HepG2 (cell line): ENCODE data around the gene SMARCA4. TPM values are rescaled to one million over a fixed set of nuclear protein-coding genes. Genes with fewer than 3 reads are reported as not detected.

Experiments
- IKZF4 ChIP-seq: sonication (generic); formaldehyde crosslinking; IDR thresholded peaks from 2 replicates; pipeline ENCODE4 v1.5.1; 2020; ENCODE audit warnings: borderline replicate concordance, mild to moderate bottlenecking, low read depth, missing genetic modification reagents; ENCODE audit errors: not compliant biosample characterization
- MXI1 ChIP-seq: IDR thresholded peaks from 3 replicates; pipeline ENCODE4 v1.6.1; 2012; ENCODE audit warnings: low read depth, low read length, inconsistent platforms, borderline replicate concordance
- RBFOX2 ChIP-seq: fragments of 200-400 bp; formaldehyde crosslinking; IDR thresholded peaks from 2 replicates; pipeline ENCODE4 v1.6.1; 2017; ENCODE audit warnings: low read depth, mild to moderate bottlenecking, low read length
- RBM39 ChIP-seq: fragments of 200-400 bp; formaldehyde crosslinking; IDR thresholded peaks from one replicate; pipeline ENCODE4 v1.6.1; 2018; ENCODE audit warnings: antibody characterized with exemption, mild to moderate bottlenecking, low read depth, low read length; ENCODE audit not compliant: poor library complexity, severe bottlenecking
- SMAD1 ChIP-seq: sonication (generic); formaldehyde crosslinking; IDR thresholded peaks from 2 replicates; pipeline ENCODE4 v1.4.0; 2020; ENCODE audit warnings: missing genetic modification reagents, low read depth, mild to moderate bottlenecking, borderline replicate concordance
- ZBTB42 ChIP-seq: sonication (generic); formaldehyde crosslinking; IDR thresholded peaks from 2 replicates; pipeline ENCODE4 v1.5.0; 2020; ENCODE audit warnings: mild to moderate bottlenecking, missing genetic modification reagents
- ZFX ChIP-seq: sonication (generic); formaldehyde crosslinking; IDR thresholded peaks from 2 replicates; pipeline ENCODE4 v1.4.0; 2020; ENCODE audit warnings: mild to moderate bottlenecking, low read depth, missing genetic modification reagents, moderate library complexity
- ZNF224 ChIP-seq: sonication (generic); formaldehyde crosslinking; IDR thresholded peaks from 2 replicates; pipeline ENCODE4 v1.5.0; 2020; ENCODE audit warnings: mild to moderate bottlenecking, missing genetic modification reagents
- ZNF260 ChIP-seq: sonication (generic); formaldehyde crosslinking; IDR thresholded peaks from 2 replicates; pipeline ENCODE4 v1.4.0; 2020; ENCODE audit warnings: missing genetic modification reagents, low read depth, mild to moderate bottlenecking, borderline replicate concordance
- ZNF292 ChIP-seq: sonication (generic); formaldehyde crosslinking; IDR thresholded peaks from 2 replicates; pipeline ENCODE4 v1.8.1; 2022; ENCODE audit warnings: mild to moderate bottlenecking, low read depth, missing genetic modification reagents, borderline replicate concordance
- ZNF326 ChIP-seq: sonication (generic); formaldehyde crosslinking; IDR thresholded peaks from 2 replicates; pipeline ENCODE4 v1.4.0; 2020; ENCODE audit warnings: missing genetic modification reagents, borderline replicate concordance
- ZNF501 ChIP-seq: sonication (generic); formaldehyde crosslinking; IDR thresholded peaks from 2 replicates; pipeline ENCODE4 v1.5.1; 2020; ENCODE audit warnings: mild to moderate bottlenecking, moderate library complexity, missing genetic modification reagents
- ZSCAN20 ChIP-seq: sonication (generic); formaldehyde crosslinking; IDR thresholded peaks from 2 replicates; pipeline ENCODE4 v1.4.0; 2020; ENCODE audit warnings: missing genetic modification reagents, mild to moderate bottlenecking, borderline replicate concordance
- polyA plus RNA-seq, 8 experiments: library from polyadenylated mRNA; depleted of rRNA in 3 of 8; stranded (reverse) in 7 of 8; unstranded in 1 of 8; fragments of >200 nt; fragmentation: Illumina TruSeq in 4 of 8; extraction: Trizol in 4 of 8; gene quantifications; 2 replicates each; pipeline versions ENCODE4 v1.2.1 to v1.2.3, GENCODE V29; 2011 to 2016; ENCODE audit warnings: low read depth in 4 of 8, missing spikeins in 1 of 8, mixed read lengths in 1 of 8; ENCODE audit not compliant: insufficient read depth in 1 of 8
- total RNA-seq, 5 experiments: library from RNA; depleted of rRNA; stranded (reverse); fragments of >200 nt; fragmentation: Illumina TruSeq; extraction: Trizol; gene quantifications; 2 replicates each; pipeline ENCODE4 v1.2.3, GENCODE V29; 2016; ENCODE audit warnings: low read depth in 1 of 5
- TF ChIP-seq, protein P1 (sequence below): sonication (generic); formaldehyde crosslinking; IDR thresholded peaks from 2 replicates; pipeline ENCODE4 v1.5.1; 2020; ENCODE audit warnings: mild to moderate bottlenecking, missing genetic modification reagents, moderate library complexity
- TF ChIP-seq, protein P2 (sequence below): sonication (generic); formaldehyde crosslinking; IDR thresholded peaks from 2 replicates; pipeline ENCODE4 v1.5.1; 2020; ENCODE audit warnings: mild to moderate bottlenecking, moderate library complexity, missing genetic modification reagents
- TF ChIP-seq, protein P3 (sequence below): sonication (generic); formaldehyde crosslinking; IDR thresholded peaks from 2 replicates; pipeline ENCODE4 v1.4.0; 2020; ENCODE audit warnings: mild to moderate bottlenecking, missing genetic modification reagents
- TF ChIP-seq, protein P4 (sequence below): sonication (generic); formaldehyde crosslinking; IDR thresholded peaks from 2 replicates; pipeline ENCODE4 v1.8.0; 2022; ENCODE audit warnings: missing genetic modification reagents, mild to moderate bottlenecking, moderate library complexity, borderline replicate concordance
- TF ChIP-seq, protein P5 (sequence below): IDR thresholded peaks from 2 replicates; pipeline ENCODE4 v1.6.1; 2018; ENCODE audit warnings: missing genetic modification reagents
- TF ChIP-seq, protein P6 (sequence below): sonication (generic); formaldehyde crosslinking; IDR thresholded peaks from 2 replicates; pipeline ENCODE4 v1.4.0; 2020; ENCODE audit warnings: missing genetic modification reagents

SMARCA4 gene
- total and polyA plus RNA-seq, 2 of the 13 experiments (the other 11 are each of a cell fraction or from before 2014, with no cell fraction given): 25.4 to 45.9 TPM

DNA sequence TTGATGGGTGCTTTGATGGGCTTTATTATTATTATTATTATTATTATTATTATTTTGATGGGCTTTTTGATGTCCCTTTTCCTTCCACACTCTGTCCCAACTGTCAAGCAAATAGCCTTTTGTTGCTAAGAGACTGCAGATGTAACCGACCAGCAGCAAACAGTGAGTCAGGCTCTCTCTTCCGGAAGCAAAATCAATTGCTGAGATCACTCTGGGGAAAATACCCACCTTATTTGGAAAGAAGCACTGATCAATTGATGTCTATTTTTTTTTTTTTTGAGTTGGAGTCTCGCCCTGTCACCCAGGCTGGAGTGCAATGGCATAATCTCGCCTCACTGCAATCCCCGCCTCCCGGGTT, 131.3 kb downstream of the SMARCA4 start (continued):
- TF ChIP-seq, protein P1, sequence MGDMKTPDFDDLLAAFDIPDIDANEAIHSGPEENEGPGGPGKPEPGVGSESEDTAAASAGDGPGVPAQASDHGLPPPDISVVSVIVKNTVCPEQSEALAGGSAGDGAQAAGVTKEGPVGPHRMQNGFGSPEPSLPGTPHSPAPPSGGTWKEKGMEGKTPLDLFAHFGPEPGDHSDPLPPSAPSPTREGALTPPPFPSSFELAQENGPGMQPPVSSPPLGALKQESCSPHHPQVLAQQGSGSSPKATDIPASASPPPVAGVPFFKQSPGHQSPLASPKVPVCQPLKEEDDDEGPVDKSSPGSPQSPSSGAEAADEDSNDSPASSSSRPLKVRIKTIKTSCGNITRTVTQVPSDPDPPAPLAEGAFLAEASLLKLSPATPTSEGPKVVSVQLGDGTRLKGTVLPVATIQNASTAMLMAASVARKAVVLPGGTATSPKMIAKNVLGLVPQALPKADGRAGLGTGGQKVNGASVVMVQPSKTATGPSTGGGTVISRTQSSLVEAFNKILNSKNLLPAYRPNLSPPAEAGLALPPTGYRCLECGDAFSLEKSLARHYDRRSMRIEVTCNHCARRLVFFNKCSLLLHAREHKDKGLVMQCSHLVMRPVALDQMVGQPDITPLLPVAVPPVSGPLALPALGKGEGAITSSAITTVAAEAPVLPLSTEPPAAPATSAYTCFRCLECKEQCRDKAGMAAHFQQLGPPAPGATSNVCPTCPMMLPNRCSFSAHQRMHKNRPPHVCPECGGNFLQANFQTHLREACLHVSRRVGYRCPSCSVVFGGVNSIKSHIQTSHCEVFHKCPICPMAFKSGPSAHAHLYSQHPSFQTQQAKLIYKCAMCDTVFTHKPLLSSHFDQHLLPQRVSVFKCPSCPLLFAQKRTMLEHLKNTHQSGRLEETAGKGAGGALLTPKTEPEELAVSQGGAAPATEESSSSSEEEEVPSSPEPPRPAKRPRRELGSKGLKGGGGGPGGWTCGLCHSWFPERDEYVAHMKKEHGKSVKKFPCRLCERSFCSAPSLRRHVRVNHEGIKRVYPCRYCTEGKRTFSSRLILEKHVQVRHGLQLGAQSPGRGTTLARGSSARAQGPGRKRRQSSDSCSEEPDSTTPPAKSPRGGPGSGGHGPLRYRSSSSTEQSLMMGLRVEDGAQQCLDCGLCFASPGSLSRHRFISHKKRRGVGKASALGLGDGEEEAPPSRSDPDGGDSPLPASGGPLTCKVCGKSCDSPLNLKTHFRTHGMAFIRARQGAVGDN (CRISPR knock-in tag): no peak
- TF ChIP-seq RBM39: no peak
- TF ChIP-seq, protein P2, sequence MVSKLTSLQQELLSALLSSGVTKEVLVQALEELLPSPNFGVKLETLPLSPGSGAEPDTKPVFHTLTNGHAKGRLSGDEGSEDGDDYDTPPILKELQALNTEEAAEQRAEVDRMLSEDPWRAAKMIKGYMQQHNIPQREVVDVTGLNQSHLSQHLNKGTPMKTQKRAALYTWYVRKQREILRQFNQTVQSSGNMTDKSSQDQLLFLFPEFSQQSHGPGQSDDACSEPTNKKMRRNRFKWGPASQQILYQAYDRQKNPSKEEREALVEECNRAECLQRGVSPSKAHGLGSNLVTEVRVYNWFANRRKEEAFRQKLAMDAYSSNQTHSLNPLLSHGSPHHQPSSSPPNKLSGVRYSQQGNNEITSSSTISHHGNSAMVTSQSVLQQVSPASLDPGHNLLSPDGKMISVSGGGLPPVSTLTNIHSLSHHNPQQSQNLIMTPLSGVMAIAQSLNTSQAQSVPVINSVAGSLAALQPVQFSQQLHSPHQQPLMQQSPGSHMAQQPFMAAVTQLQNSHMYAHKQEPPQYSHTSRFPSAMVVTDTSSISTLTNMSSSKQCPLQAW (CRISPR knock-in tag): no peak
- no peak for TF ChIP-seq IKZF4 (CRISPR knock-in tag)
- peak; percentile 39; the same call in 1 of the 3 replicates for TF ChIP-seq MXI1
- no peak for TF ChIP-seq SMAD1 (CRISPR knock-in tag)
- TF ChIP-seq, protein P3, sequence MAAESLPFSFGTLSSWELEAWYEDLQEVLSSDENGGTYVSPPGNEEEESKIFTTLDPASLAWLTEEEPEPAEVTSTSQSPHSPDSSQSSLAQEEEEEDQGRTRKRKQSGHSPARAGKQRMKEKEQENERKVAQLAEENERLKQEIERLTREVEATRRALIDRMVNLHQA (CRISPR knock-in tag): no peak
- no peak for TF ChIP-seq ZBTB42 (CRISPR knock-in tag)
- TF ChIP-seq ZFX (CRISPR knock-in tag): no peak
- TF ChIP-seq ZNF501 (CRISPR knock-in tag): no peak
- TF ChIP-seq ZSCAN20 (CRISPR knock-in tag): no peak
- TF ChIP-seq, protein P4, sequence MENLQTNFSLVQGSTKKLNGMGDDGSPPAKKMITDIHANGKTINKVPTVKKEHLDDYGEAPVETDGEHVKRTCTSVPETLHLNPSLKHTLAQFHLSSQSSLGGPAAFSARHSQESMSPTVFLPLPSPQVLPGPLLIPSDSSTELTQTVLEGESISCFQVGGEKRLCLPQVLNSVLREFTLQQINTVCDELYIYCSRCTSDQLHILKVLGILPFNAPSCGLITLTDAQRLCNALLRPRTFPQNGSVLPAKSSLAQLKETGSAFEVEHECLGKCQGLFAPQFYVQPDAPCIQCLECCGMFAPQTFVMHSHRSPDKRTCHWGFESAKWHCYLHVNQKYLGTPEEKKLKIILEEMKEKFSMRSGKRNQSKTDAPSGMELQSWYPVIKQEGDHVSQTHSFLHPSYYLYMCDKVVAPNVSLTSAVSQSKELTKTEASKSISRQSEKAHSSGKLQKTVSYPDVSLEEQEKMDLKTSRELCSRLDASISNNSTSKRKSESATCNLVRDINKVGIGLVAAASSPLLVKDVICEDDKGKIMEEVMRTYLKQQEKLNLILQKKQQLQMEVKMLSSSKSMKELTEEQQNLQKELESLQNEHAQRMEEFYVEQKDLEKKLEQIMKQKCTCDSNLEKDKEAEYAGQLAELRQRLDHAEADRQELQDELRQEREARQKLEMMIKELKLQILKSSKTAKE (CRISPR knock-in tag): 0 out of 2 replicates have a peak, but pooled peaks have one; percentile 3
- TF ChIP-seq ZNF326 (CRISPR knock-in tag): no peak
- peak; percentile 2; the same call in 1 of the 2 replicates for TF ChIP-seq RBFOX2
- no peak for TF ChIP-seq ZNF224
- no peak for TF ChIP-seq ZNF260
- TF ChIP-seq ZNF292 (CRISPR knock-in tag): no peak
- TF ChIP-seq, protein P5, sequence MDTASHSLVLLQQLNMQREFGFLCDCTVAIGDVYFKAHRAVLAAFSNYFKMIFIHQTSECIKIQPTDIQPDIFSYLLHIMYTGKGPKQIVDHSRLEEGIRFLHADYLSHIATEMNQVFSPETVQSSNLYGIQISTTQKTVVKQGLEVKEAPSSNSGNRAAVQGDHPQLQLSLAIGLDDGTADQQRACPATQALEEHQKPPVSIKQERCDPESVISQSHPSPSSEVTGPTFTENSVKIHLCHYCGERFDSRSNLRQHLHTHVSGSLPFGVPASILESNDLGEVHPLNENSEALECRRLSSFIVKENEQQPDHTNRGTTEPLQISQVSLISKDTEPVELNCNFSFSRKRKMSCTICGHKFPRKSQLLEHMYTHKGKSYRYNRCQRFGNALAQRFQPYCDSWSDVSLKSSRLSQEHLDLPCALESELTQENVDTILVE (CRISPR knock-in tag): no peak
- TF ChIP-seq, protein P6, sequence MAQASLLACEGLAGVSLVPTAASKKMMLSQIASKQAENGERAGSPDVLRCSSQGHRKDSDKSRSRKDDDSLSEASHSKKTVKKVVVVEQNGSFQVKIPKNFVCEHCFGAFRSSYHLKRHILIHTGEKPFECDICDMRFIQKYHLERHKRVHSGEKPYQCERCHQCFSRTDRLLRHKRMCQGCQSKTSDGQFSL (CRISPR knock-in tag): no peak
